GM12878 (cell line): ENCODE results near the gene MLST8. TPM values are rescaled to one million over a fixed set of nuclear protein-coding genes. Genes with fewer than 3 reads are reported as not detected.

Source experiments
- ATAC-seq: fragments of 200-7000 bp; cut with Tn5 transposase; 3 replicates; pipeline ENCODE4 v1.9.1; 2020; ENCODE audit warnings: mild to moderate bottlenecking, moderate library complexity
- BruUV-seq: library from RNA; stranded (reverse); fragments of 400-500 nt; replicated peaks from 2 replicates; lab custom pipeline; 2021; lab: Mats Ljungman, UMichigan
- CTCF ChIA-PET: fragments of 300-600 bp; sonication (Branson Sonifier 250); formaldehyde crosslinking; extraction: SDS; loops from one replicate; lab custom pipeline; 2021; ENCODE audit warnings: inconsistent platforms; lab: Yijun Ruan, JAX
- POLR2A ChIA-PET: fragments of 350-600 bp; formaldehyde crosslinking; extraction: SDS; loops from one replicate; lab custom pipeline; 2021; ENCODE audit warnings: inconsistent platforms; lab: Charles Lee
- RAD21 ChIA-PET: fragments of 300-600 bp; sonication (Branson Sonifier 250); formaldehyde crosslinking; loops from one replicate; lab custom pipeline; 2023; ENCODE audit warnings: antibody characterized with exemption; ENCODE audit not compliant: unreplicated experiment; lab: Charles Lee
- SMC1A ChIA-PET: fragments of 300-600 bp; sonication (Branson Sonifier 250); formaldehyde crosslinking; loops from one replicate; lab custom pipeline; 2023; ENCODE audit not compliant: unreplicated experiment, uncharacterized antibody; lab: Charles Lee
- DNase-seq: peaks from one replicate; pipeline ENCODE4 v3.0.0-alpha.2; 2011; ENCODE audit warnings: low read depth, low spot score
- FAIRE-seq: peaks from 3 replicates; lab custom pipeline; 2011; peaks lifted over from hg19 to GRCh38; lab: Jason Lieb, UNC
- H2AFZ ChIP-seq: 2 replicates; pipeline ENCODE4 v1.6.0; 2011; ENCODE audit warnings: low read depth, low read length, control low read depth; ENCODE audit not compliant: control insufficient read depth
- H3K27ac ChIP-seq: 2 replicates; pipeline ENCODE4 v1.5.1; 2011; ENCODE audit warnings: control low read depth; ENCODE audit not compliant: control insufficient read depth, insufficient read depth
- H3K27me3 ChIP-seq, 2 experiments: replicated peaks in 1 of 2; 2 replicates each; pipeline versions ENCODE4 v1.6.0 to v1.6.1; 2011; ENCODE audit warnings: low read length in 1 of 2; ENCODE audit not compliant: control insufficient read depth in 2 of 2, insufficient read depth in 2 of 2
- H3K36me3 ChIP-seq, 2 experiments: 2 replicates each; pipeline ENCODE4 v1.5.1; 2011; ENCODE audit warnings: low read length in 1 of 2; ENCODE audit not compliant: control insufficient read depth in 2 of 2, insufficient read depth in 2 of 2
- H3K4me1 ChIP-seq: 2 replicates; pipeline ENCODE4 v1.6.1; 2011; ENCODE audit warnings: mild to moderate bottlenecking, low read length, moderate library complexity, mixed read lengths; ENCODE audit not compliant: control insufficient read depth, insufficient read depth
- H3K4me2 ChIP-seq: 2 replicates; pipeline ENCODE4 v1.6.0; 2011; ENCODE audit warnings: control low read depth; ENCODE audit not compliant: control insufficient read depth, insufficient read depth
- H3K4me3 ChIP-seq: fragments of 200-600 bp; sonication (generic); 2 replicates; pipeline ENCODE4 v1.5.1; 2016
- H3K79me2 ChIP-seq: 2 replicates; pipeline ENCODE4 v1.6.0; 2011; ENCODE audit warnings: low read length; ENCODE audit not compliant: control insufficient read depth, insufficient read depth
- H3K9ac ChIP-seq: 2 replicates; pipeline ENCODE4 v1.8.0; 2011; ENCODE audit warnings: low read length, control low read depth, mixed read lengths; ENCODE audit not compliant: control insufficient read depth, insufficient read depth
- H3K9me3 ChIP-seq: replicated peaks from 3 replicates; pipeline ENCODE4 v1.5.1; 2011; ENCODE audit warnings: mild to moderate bottlenecking, low read length; ENCODE audit not compliant: control insufficient read depth, insufficient read depth
- H4K20me1 ChIP-seq: 2 replicates; pipeline ENCODE4 v1.6.0; 2011; ENCODE audit not compliant: control insufficient read depth, insufficient read depth
- HDAC2 ChIP-seq: fragments of 200-600 bp; sonication (generic); IDR thresholded peaks from 2 replicates; pipeline ENCODE4 v1.6.1; 2017
- POLR2A ChIP-seq: IDR thresholded peaks from 2 replicates; pipeline ENCODE4 v1.6.1; 2011; ENCODE audit warnings: low read depth, mild to moderate bottlenecking, low read length
- POLR2AphosphoS5 ChIP-seq: IDR thresholded peaks from 2 replicates; pipeline ENCODE4 v1.6.1; 2011; ENCODE audit warnings: mild to moderate bottlenecking, low read length, inconsistent platforms
- WGBS: methylation state at CpG from one replicate; pipeline ENCODE4 v1.1.6; 2016; ENCODE audit warnings: low lambda C conversion rate; ENCODE audit not compliant: insufficient replicate concordance, insufficient coverage; ENCODE audit errors: missing lambda C conversion rate; 5-methylcytosine and 5-hydroxymethylcytosine counted together
- in situ Hi-C: fragments of 300-500 bp; cut with MboI; formaldehyde crosslinking; loops from 9 replicates; pipeline ENCODE4 v1.14.3; 2018; ENCODE audit warnings: mixed read lengths
- intact Hi-C: fragments of 100-400 bp; cut with micrococcal nuclease; formaldehyde crosslinking; loops from one replicate; pipeline ENCODE4 v1.14.2; 2022; ENCODE audit not compliant: unreplicated experiment
- polyA plus RNA-seq, 11 experiments: library from polyadenylated mRNA; depleted of rRNA in 4 of 11; unstranded in 6 of 11; stranded (reverse) in 5 of 11; fragments of >200 nt; fragmentation: Nextera tagmentation in 4 of 11; fragmentation: Illumina TruSeq in 1 of 11; extraction: Ambion mirVana in 4 of 11; extraction: Trizol in 1 of 11; gene quantifications; 1 replicate in 1 of 11; 2 replicates in 10 of 11; pipeline versions ENCODE4 v1.2.1 to v1.2.3, GENCODE V29; 2011 to 2016; ENCODE audit warnings: inconsistent platforms in 2 of 11, missing spikeins in 2 of 11, low read depth in 1 of 11
- total RNA-seq, 4 experiments: library from RNA; depleted of rRNA in 3 of 4; stranded (reverse); fragments of >200 nt in 3 of 4; fragmentation: Illumina TruSeq in 1 of 4; extraction: Trizol in 1 of 4; gene quantifications; 2 replicates each; pipeline versions ENCODE4 v1.2.1 to v1.2.3, GENCODE V29; 2013 to 2021
- TF ChIP-seq, protein P1 (sequence below): fragments of 450-650 bp; IDR thresholded peaks from 2 replicates; pipeline ENCODE4 v1.6.1; 2017; ENCODE audit warnings: borderline replicate concordance

MLST8 gene
- total and polyA plus RNA-seq, 10 of the 15 experiments (the other 5 are each of a cell fraction or from before 2014, with no cell fraction given): 1.0 to 114 (median 64.2) TPM

DNA sequence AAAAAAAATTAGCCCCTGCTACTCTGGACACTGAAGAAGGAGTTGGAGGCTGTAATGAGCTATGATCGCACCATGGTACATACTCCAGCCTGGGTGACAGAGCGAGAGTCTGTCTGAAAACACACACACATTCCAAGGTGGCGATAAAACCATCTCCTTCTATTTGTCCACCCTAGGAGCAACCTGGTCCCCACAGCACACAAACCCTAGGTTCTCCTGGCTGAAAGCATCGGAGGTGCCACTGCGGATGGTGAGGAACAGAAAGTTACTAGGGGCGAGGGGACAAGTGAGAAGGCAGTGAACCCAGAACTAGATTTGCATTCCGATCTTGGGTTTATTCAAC is 47.5 kb downstream of the MLST8 start:
- ChIA-PET SMC1A (interaction anchor here (0.9 to 1.2 kb wide), 2 partner anchors 13 to 54 kb away, joined by 3 to 4 read pairs; no protein-coding TSS in a partner anchor), CTCF (interaction anchor here (0.7 to 2.5 kb wide), 7 partner anchors 17 to 176 kb away, joined by 3 to 14 read pairs (median 5); partner anchors contain the start of genes CCNF and E4F1), POLR2A (interaction anchor here (1.6 to 2.5 kb wide), 3 partner anchors 38 to 176 kb away, joined by 4 to 9 read pairs (median 5); partner anchors contain the start of genes CCNF and PGP), RAD21 (no interaction called here)
- H3K9me3 ChIP-seq: no peaks in the 10 kb centered on the region
- peaks cover 13% of the 10 kb centered on the region for H3K79me2 ChIP-seq
- intact Hi-C loops (loop anchor here (5.0 kb wide), 1 partner anchor 45 kb away; the partner anchor contains the start of gene MLST8), in situ Hi-C loops (no loop called here)
- H4K20me1 ChIP-seq: no peaks in the 10 kb centered on the region
- peak; percentile 44; the same call in 1 of the 2 replicates for TF ChIP-seq POLR2AphosphoS5
- no peak for TF ChIP-seq HDAC2
- TF ChIP-seq POLR2A: peak; percentile 41; the same call in 1 of the 2 replicates
- no peak overlapping the region for H3K4me3 ChIP-seq
- peaks cover 21 to 27% of the 10 kb centered on the region in 2 experiments for H3K36me3 ChIP-seq
- no peak overlapping the region for H3K27ac ChIP-seq
- no peak overlapping the region for H3K4me2 ChIP-seq
- 57% methylated on average over 7 of the region's 7 CpGs for WGBS
- ATAC-seq: no peak
- H3K27me3 ChIP-seq: no peaks in the 10 kb centered on the region
- peaks cover 13% of the 10 kb centered on the region for H3K4me1 ChIP-seq
- H2AFZ ChIP-seq: no peak overlapping the region
- DNase-seq: no peak
- no peak for FAIRE-seq
- H3K9ac ChIP-seq: no peak overlapping the region
- no TSS peak for BruUV-seq

DNA sequence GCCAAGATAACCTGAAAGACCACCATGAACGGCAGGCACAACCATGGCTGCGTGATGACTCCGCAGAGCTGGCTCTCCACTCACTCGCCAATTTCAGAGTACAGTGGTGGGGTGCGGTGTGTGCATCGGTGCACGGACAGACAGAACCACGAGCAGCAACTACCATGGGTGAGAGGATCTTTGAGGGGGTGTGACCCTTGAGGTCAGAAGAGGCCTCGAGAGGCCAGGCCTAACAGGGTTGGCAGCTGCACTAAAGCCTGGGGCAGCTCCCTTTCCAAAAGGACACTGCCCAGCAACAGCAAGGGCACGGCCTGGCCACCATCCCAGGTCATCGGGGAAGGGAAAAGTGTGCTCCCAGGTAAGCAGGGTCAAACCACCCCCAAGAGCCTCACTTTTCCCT is 48.0 kb downstream of the MLST8 start:
- DNase-seq (no peak), FAIRE-seq (no peak), ATAC-seq (no peak)
- Histone ChIP-seq H3K4me2 (no peak overlapping the region), H3K27me3 (no peaks in the 10 kb centered on the region), H3K79me2 (peaks cover 13% of the 10 kb centered on the region), H3K36me3 (peaks cover 24 to 29% of the 10 kb centered on the region in 2 experiments), H3K9me3 (no peaks in the 10 kb centered on the region), H2AFZ (no peak overlapping the region), H3K27ac (no peak overlapping the region), H3K4me1 (peaks cover 13% of the 10 kb centered on the region), H3K4me3 (no peak overlapping the region), H3K9ac (no peak overlapping the region), H4K20me1 (no peaks in the 10 kb centered on the region)
- in situ Hi-C loops (no loop called here), intact Hi-C loops (loop anchor here (5.0 kb wide), 1 partner anchor 46 kb away; the partner anchor contains the start of gene MLST8)
- POLR2A ChIA-PET: interaction anchor here (1.8 kb wide), 1 partner anchor 47 kb away, joined by 4 read pairs; no protein-coding TSS in a partner anchor
- TF ChIP-seq POLR2AphosphoS5: peak; percentile 62
- TF ChIP-seq, protein P1, sequence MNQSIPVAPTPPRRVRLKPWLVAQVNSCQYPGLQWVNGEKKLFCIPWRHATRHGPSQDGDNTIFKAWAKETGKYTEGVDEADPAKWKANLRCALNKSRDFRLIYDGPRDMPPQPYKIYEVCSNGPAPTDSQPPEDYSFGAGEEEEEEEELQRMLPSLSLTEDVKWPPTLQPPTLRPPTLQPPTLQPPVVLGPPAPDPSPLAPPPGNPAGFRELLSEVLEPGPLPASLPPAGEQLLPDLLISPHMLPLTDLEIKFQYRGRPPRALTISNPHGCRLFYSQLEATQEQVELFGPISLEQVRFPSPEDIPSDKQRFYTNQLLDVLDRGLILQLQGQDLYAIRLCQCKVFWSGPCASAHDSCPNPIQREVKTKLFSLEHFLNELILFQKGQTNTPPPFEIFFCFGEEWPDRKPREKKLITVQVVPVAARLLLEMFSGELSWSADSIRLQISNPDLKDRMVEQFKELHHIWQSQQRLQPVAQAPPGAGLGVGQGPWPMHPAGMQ: no peak
- CTCF ChIA-PET: interaction anchor here (1.5 to 2.3 kb wide), 3 partner anchors 42 to 175 kb away, joined by 5 to 14 read pairs (median 5); partner anchors contain the start of gene CCNF
- no TSS peak for BruUV-seq
- SMC1A ChIA-PET: interaction anchor here (0.9 kb wide), 1 partner anchor 55 kb away, joined by 4 read pairs; no protein-coding TSS in a partner anchor
- 41% methylated on average over 11 of the region's 11 CpGs for WGBS
- RAD21 ChIA-PET: no interaction called here
